Stimulated activated CD8-positive, alpha-beta memory T cell treated with anti-CD3 and anti-CD28 coated beads, Interleukin-15, amount 100 ng/mL, for 48 hours (primary cell): ENCODE data around the gene NETO1.

Experiments
- DNase-seq, 2 donors: peaks; one replicate each; pipeline ENCODE4 v3.0.0-alpha.2; 2020; ENCODE audit warnings: low read depth in 2 of 2

NETO1 gene

GRCh38 chr18:72843743-72844142 lies 24.0 kb downstream of the NETO1 start:
- DNase-seq: no peak

GRCh38 chr18:72840109-72840508 lies 27.7 kb downstream of the NETO1 start:
- no peak for DNase-seq

- no peak for DNase-seq
Measured at GRCh38 chr18:72834731-72835130, 33.1 kb downstream of the NETO1 start.

GRCh38 chr18:72833471-72833870 lies 34.3 kb downstream of the NETO1 start:
- no peak for DNase-seq

GRCh38 chr18:72830109-72830508 lies 37.7 kb downstream of the NETO1 start:
- DNase-seq: no peak

- DNase-seq: no peak
Measured at GRCh38 chr18:72828601-72829000, 39.2 kb downstream of the NETO1 start.

GRCh38 chr18:72826736-72827135 lies 41.1 kb downstream of the NETO1 start:
- DNase-seq: no peak

GRCh38 chr18:72823345-72823744 lies 44.4 kb downstream of the NETO1 start:
- DNase-seq: no peak

GRCh38 chr18:72822202-72822601 lies 45.6 kb downstream of the NETO1 start:
- DNase-seq: no peak

GRCh38 chr18:72820571-72820970 lies 47.2 kb downstream of the NETO1 start:
- no peak for DNase-seq

GRCh38 chr18:72819050-72819449 lies 48.7 kb downstream of the NETO1 start:
- no peak for DNase-seq

GRCh38 chr18:72811047-72811446 lies 56.7 kb downstream of the NETO1 start:
- DNase-seq: no peak

GRCh38 chr18:72808680-72809079 lies 59.1 kb downstream of the NETO1 start:
- no peak for DNase-seq

- no peak for DNase-seq
Measured at GRCh38 chr18:72799106-72799505, 68.7 kb downstream of the NETO1 start.

- DNase-seq: no peak
Measured at GRCh38 chr18:72783530-72783929, 84.3 kb downstream of the NETO1 start.

- DNase-seq: no peak
Measured at GRCh38 chr18:72774914-72775313, 92.9 kb downstream of the NETO1 start.

- DNase-seq: no peak
Measured at GRCh38 chr18:72772916-72773315, 94.9 kb downstream of the NETO1 start.

- no peak for DNase-seq
Measured at GRCh38 chr18:72768681-72769229, 99.0 kb downstream of the NETO1 start.

- no peak for DNase-seq
Measured at GRCh38 chr18:72762515-72763122, 105.2 kb downstream of the NETO1 start.

- DNase-seq: no peak
Measured at GRCh38 chr18:72752220-72752619, 115.6 kb downstream of the NETO1 start.

- no peak for DNase-seq
Measured at GRCh38 chr18:72742002-72742401, 125.8 kb downstream of the NETO1 start.

- DNase-seq: no peak
Measured at GRCh38 chr18:72738136-72738535, 129.7 kb downstream of the NETO1 start.

- no peak for DNase-seq
Measured at GRCh38 chr18:72727776-72728175, 140.0 kb downstream of the NETO1 start.

- DNase-seq: no peak
Measured at GRCh38 chr18:72727038-72727655, 140.6 kb downstream of the NETO1 start.
